Choroid plexus epithelial cell (primary cell): ENCODE measurements around the gene ARSA.
"Not testable (repeated sequence)": the region's sequence is repeated elsewhere in the genome, so short reads cannot be mapped to it uniquely, and the experiment has no call there.

ENCODE experiments used
- DNase-seq: peaks from one replicate; pipeline ENCODE4 v3.0.0-alpha.2; 2010; ENCODE audit warnings: low read depth
- H3K4me3 ChIP-seq: 2 replicates; pipeline ENCODE4 v1.5.1; 2011; ENCODE audit warnings: low read depth, mild to moderate bottlenecking, control low read depth, low read length, moderate library complexity
- TF ChIP-seq, protein P1 (sequence below): conservative IDR thresholded peaks from 2 replicates; pipeline ENCODE4 v1.5.1; 2011; ENCODE audit warnings: low read depth, mild to moderate bottlenecking, control low read depth, inconsistent platforms, low read length, moderate library complexity

Gene ARSA

DNA sequence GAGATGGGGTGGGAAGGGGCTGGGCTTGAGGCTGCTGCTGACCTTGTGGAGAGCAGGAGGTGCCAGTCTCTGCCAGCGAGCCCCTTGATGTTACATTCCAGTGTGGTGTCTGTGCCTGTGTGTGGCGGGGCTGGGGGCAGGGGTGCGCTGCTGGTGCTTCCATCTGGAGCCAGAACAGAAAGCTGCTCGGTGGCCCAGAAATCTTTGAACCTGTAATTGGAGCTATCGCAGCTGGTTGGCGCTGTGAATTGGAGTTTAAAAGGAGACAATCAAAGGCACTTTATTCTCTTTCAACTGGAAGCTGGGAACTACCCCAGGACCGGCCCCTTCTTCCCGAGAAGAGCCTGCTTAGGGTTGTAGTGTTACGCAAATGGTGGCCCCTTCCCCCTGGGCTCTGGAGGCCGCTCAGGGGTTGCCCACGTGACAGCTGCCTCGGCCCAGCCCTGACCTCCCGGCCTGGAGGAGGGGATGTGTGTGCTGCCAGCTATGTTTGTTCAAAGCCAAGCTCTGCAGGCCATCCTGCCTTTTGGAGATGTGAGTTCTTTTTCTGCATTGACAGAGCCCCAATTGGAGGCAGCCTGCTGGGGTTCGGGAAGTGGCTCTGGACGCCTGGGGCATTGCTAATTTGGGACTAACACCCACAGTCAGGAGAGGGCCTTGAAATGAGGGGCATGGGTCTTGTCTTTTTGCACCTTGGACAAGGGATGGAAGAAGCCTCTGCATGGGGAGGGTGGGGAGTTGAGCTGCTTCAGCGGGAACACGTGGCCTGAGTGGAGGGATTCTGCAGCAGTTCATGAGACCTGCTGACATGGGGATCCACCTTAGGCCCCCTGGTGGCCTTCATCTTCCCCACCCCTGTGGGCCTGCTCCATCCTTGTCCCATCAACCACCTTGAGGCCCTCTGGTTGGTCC lies 14.0 kb upstream of the ARSA start:
- TF ChIP-seq, protein P1, sequence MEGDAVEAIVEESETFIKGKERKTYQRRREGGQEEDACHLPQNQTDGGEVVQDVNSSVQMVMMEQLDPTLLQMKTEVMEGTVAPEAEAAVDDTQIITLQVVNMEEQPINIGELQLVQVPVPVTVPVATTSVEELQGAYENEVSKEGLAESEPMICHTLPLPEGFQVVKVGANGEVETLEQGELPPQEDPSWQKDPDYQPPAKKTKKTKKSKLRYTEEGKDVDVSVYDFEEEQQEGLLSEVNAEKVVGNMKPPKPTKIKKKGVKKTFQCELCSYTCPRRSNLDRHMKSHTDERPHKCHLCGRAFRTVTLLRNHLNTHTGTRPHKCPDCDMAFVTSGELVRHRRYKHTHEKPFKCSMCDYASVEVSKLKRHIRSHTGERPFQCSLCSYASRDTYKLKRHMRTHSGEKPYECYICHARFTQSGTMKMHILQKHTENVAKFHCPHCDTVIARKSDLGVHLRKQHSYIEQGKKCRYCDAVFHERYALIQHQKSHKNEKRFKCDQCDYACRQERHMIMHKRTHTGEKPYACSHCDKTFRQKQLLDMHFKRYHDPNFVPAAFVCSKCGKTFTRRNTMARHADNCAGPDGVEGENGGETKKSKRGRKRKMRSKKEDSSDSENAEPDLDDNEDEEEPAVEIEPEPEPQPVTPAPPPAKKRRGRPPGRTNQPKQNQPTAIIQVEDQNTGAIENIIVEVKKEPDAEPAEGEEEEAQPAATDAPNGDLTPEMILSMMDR: peak; percentile 77
- peak overlapping the region; percentile 12 for H3K4me3 ChIP-seq
- DNase-seq: peak; percentile 74

DNA sequence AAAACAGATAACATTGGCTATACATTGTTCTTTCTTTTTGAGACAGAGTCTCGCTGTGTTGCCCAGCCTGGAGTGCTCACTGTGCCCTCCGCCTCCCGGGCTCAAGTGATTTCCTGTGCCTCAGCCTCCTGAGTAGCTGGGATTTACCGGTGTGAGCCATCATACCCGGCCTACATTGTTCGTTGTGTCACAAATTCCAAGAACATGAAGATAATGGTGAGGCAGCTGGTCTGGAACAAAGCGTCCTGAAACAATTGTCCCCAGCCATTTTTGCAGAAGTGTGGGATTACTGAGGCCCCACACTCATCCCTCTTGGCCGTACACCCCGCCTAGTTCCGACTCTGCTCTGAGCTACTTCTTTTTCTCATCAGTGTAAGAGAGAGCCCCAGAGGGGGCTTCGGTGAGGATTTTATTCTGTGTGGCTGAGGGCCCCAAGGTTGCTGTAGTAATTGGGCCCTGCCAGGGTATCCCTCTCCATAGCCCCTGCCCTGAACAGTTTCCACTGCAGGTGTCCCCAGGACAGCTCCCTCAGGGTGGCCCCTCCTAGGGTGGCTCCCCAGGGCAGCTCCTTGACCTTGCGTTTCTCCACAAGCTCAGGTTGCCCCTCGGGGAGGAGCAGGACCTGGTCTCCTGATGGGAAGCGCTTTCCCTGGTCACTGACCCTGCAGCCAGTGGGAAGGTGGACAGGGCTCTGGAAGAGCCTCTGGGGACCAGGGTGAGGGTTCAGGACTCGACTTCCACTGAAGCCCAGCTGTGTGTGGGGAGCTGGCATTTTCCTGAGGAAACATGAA lies 13.1 kb upstream of the ARSA start:
- TF ChIP-seq, protein P1: no peak
- DNase-seq: no peak
- no peak overlapping the region for H3K4me3 ChIP-seq

DNA sequence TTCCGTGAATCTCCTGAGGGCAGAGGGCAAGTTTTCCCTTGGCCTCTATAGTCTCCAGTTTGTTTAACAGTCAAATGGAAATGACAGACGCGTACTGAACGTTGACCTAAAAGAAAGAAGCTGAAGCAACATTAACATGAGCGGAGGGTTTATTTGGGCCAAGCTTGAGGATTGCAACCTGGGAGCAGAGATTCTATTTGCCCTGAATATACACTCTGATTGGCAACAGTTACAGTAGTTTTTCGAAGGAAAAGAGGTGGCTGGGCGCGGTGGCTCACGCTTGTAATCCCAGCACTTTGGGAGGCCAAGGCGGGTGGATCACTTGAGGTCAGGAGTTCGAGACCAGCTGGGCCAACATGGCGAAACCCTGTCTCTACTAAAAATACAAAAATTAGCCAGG lies 12.3 kb upstream of the ARSA start:
- DNase-seq: not testable (repeated sequence)

DNA sequence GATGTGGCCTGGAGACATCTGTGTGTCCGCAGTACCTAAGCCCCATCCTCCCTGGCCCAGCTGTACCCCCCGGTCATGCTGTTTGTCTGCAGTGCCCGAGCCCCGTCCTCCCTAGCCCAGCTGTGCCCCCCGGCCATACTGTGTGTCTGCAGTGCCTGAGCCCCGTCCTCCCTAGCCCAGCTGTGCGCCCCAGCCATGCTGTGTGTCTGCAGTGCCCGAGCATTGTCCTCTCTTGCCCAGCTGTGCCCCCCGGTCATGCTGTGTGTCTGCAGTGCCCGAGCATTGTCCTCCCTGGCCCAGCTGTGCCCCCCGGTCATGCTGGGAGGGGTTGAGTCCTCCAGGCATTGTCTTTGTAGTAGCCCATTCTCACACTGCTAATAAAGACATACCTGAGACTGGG lies 7.6 kb upstream of the ARSA start:
- DNase-seq: no peak
- TF ChIP-seq, protein P1: no peak
- H3K4me3 ChIP-seq: no peak overlapping the region

More for the DNA sequence above, 12.3 kb upstream of the ARSA start:
- H3K4me3 ChIP-seq: not testable (repeated sequence)

DNA sequence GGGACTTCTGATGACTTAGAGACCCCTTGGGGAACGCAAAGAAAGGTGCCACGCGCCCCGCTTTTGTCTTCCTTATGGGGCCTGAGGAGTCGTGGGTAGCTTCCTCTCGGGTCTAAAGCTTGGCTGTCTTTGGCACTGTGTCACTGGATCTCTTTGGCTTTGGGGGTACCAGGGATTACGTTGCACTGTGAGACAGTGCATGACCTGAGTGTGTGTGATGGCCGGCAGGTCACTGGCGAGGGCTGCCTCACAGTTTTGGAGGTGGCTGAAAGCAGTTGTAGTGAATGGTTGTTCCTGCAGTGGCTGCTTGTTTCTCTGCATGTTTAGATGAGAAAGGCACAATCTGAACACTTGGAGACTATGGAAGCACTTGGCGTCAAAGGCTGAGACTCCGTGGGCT lies 5.8 kb upstream of the ARSA start:
- no peak overlapping the region for H3K4me3 ChIP-seq
- no peak for DNase-seq

DNA sequence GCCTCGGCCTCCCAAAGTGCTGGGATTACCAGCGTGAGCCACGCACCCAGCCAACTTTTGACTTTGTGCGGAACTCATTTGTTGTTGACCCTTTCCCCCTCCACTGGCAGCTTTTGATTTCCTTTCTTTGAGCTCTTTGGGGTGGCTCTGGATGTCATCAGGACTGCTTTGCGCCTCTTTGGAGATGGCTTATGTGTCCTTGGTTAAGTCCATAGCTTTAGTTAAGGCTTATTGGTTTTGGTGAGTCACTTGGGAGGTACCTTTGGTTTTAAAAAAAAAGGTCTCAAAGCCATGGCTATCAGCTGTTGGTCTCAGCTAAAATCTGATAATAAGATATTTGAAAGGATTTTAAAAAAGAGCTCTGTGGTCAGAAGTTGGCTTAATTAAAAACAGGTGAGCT lies 5.1 kb upstream of the ARSA start:
- TF ChIP-seq, protein P1: no peak
- no peak overlapping the region for H3K4me3 ChIP-seq
- no peak for DNase-seq

More for the DNA sequence above, 5.8 kb upstream of the ARSA start:
- TF ChIP-seq, protein P1: no peak

DNA sequence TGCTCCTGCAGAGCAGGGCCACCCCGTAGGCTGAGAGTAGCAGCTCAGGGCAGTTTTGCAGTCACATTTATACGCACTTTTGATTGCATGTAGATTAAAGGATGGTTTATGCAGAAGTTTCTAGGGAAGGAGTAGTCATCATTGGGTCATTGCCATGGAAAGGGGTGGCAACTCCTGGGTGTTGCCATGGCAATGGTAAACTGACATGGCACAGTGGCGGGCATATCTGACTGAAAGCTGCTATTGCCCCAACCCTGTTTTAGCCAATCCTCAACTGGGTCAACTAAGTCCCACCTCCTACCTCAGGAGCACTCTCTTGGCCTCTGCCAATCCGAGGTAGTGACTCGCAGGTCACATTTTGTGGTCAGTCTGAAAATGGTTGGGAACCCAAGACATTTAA lies 2.4 kb upstream of the ARSA start:
- no peak for DNase-seq
- H3K4me3 ChIP-seq: no peak overlapping the region
- TF ChIP-seq, protein P1: no peak
